ENCODE data around the gene FTO.

FTO gene

DNA sequence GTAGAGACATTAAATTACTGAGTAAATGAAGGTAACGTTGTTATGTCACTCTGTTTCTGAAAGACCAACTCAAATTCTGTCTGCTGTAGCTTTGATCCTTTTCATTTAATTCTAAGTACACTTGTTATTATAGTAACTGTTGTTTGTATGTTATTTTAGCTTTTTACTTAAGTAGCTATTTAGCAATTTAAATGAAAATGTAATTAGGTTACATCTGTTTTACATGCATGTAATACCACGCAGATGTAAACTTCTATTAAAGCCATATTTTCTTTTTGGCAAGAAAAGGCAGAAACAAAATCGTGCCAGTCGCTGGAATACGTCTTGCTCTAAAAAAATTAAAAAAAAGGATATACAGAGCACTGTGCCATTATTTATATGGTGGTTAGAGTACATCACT lies 282.8 kb downstream of the FTO start:
- TF ChIP-seq TAF1 (IDR thresholded peaks at IDR 0.05; ENCODE audit: borderline replicate concordance, insufficient read depth, low read length) (no peak), POLR2AphosphoS5 (IDR thresholded peaks at IDR 0.05; ENCODE audit: low read depth, low read length) (no peak), SIN3A (IDR thresholded peaks at IDR 0.05; ENCODE audit: borderline replicate concordance, insufficient read depth, low read length) (no peak), FOXP2 (optimal IDR thresholded peaks at IDR 0.05; ENCODE audit: borderline replicate concordance, extremely low read depth, extremely low read length, insufficient read depth) (no peak)
- TF ChIP-seq, protein P1, sequence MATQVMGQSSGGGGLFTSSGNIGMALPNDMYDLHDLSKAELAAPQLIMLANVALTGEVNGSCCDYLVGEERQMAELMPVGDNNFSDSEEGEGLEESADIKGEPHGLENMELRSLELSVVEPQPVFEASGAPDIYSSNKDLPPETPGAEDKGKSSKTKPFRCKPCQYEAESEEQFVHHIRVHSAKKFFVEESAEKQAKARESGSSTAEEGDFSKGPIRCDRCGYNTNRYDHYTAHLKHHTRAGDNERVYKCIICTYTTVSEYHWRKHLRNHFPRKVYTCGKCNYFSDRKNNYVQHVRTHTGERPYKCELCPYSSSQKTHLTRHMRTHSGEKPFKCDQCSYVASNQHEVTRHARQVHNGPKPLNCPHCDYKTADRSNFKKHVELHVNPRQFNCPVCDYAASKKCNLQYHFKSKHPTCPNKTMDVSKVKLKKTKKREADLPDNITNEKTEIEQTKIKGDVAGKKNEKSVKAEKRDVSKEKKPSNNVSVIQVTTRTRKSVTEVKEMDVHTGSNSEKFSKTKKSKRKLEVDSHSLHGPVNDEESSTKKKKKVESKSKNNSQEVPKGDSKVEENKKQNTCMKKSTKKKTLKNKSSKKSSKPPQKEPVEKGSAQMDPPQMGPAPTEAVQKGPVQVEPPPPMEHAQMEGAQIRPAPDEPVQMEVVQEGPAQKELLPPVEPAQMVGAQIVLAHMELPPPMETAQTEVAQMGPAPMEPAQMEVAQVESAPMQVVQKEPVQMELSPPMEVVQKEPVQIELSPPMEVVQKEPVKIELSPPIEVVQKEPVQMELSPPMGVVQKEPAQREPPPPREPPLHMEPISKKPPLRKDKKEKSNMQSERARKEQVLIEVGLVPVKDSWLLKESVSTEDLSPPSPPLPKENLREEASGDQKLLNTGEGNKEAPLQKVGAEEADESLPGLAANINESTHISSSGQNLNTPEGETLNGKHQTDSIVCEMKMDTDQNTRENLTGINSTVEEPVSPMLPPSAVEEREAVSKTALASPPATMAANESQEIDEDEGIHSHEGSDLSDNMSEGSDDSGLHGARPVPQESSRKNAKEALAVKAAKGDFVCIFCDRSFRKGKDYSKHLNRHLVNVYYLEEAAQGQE (IDR thresholded peaks at IDR 0.05; ENCODE audit: insufficient read depth in 1 of 2, low read depth in 2 of 2, low read length in 2 of 2): no peak

DNA sequence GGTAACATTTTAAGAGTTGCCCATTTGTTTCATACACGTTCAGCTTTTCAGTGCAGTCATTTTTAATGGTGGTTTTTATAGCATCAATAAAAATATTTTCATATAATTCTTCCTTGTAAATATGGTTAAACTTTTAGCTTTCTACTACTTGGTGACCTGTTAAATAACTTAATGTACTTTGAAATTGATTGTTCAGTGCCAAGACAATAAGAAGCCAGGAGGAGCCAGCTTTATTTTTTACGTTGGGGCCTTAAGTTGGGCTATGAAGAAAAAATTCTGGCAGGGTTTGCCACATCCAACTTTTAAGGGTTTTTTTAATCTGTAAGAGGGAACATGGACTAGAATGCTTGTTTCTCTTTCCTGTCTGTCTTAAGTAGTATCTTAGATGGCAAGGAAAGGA lies 284.2 kb downstream of the FTO start:
- TF ChIP-seq, protein P1 (IDR thresholded peaks at IDR 0.05; ENCODE audit: insufficient read depth in 1 of 2, low read depth in 2 of 2, low read length in 2 of 2): no peak
- TF ChIP-seq TAF1 (IDR thresholded peaks at IDR 0.05; ENCODE audit: borderline replicate concordance, insufficient read depth, low read length) (no peak), SIN3A (IDR thresholded peaks at IDR 0.05; ENCODE audit: borderline replicate concordance, insufficient read depth, low read length) (no peak), POLR2AphosphoS5 (IDR thresholded peaks at IDR 0.05; ENCODE audit: low read depth, low read length) (no peak), FOXP2 (optimal IDR thresholded peaks at IDR 0.05; ENCODE audit: borderline replicate concordance, extremely low read depth, extremely low read length, insufficient read depth) (no peak)

DNA sequence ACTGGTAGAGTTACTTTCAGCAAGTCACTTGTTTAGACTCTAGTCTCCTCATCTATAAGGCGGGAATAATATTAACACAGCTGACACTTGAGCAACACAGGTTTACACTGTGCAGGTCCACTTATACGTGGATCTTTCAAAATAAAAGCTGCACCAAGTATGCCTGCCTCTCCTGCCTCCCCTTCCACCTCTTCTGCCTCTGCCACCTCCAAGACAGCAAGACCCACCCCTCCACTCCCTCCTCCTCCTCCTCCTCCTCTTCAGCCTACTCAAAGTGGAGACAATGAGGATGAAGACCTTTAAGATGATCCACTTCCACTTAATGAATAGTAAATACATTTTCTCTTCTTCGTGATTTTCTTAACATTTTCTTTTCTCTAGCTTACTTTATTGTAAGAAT lies 285.6 kb downstream of the FTO start:
- TF ChIP-seq TAF1 (IDR thresholded peaks at IDR 0.05; ENCODE audit: borderline replicate concordance, insufficient read depth, low read length) (no peak), POLR2AphosphoS5 (IDR thresholded peaks at IDR 0.05; ENCODE audit: low read depth, low read length) (no peak), FOXP2 (optimal IDR thresholded peaks at IDR 0.05; ENCODE audit: borderline replicate concordance, extremely low read depth, extremely low read length, insufficient read depth) (no peak), SIN3A (IDR thresholded peaks at IDR 0.05; ENCODE audit: borderline replicate concordance, insufficient read depth, low read length) (no peak)
- TF ChIP-seq, protein P1 (IDR thresholded peaks at IDR 0.05; ENCODE audit: insufficient read depth in 1 of 2, low read depth in 2 of 2, low read length in 2 of 2): no peak

DNA sequence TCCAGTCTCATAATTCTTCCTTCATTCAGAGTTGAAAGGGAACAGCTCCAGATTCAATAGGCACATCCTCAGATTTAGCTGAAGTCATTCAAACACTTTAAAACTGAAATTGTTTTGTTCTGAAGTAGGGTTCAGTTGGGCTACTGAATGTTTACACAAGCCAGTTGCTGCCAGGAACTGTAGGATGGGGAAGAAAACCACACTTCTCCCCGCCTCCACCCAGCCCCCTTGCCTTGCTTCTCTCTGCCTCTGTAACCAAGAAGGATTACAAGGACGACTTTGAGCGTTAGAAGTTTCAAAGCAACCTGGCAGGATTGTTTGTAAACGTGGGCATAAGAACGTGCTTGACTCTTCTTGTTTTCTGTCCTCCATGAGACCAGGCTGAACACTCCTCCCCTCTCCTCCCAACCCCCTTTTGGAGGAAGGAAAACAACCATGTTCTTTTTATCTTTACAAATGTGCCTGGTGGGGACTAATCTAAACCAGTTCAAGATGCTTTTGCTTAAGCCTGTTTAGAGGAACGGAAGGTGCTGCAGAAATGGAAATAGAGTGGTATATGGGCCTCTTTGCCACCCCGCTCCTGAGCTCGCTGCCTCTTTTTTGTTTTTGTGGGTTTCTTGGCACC lies 287.9 kb downstream of the FTO start:
- no peak for TF ChIP-seq TAF1 (IDR thresholded peaks at IDR 0.05; ENCODE audit: borderline replicate concordance, insufficient read depth, low read length)
- TF ChIP-seq, protein P1 (IDR thresholded peaks at IDR 0.05; ENCODE audit: insufficient read depth in 1 of 2, low read depth in 2 of 2, low read length in 2 of 2): no peak
- TF ChIP-seq SIN3A (IDR thresholded peaks at IDR 0.05; ENCODE audit: borderline replicate concordance, insufficient read depth, low read length): no peak
- TF ChIP-seq FOXP2 (optimal IDR thresholded peaks at IDR 0.05; ENCODE audit: borderline replicate concordance, extremely low read depth, extremely low read length, insufficient read depth): no peak
- no peak for TF ChIP-seq POLR2AphosphoS5 (IDR thresholded peaks at IDR 0.05; ENCODE audit: low read depth, low read length)

Measured in PFSK-1 (cell line).